Fibroblast of gingiva (primary cell): ENCODE measurements around the gene CD82.

Source experiments
- DNase-seq: peaks from one replicate; pipeline ENCODE4 v3.0.0-alpha.2; 2011; ENCODE audit warnings: low read depth

Gene CD82

GRCh38 chr11:44577231-44577830 is 11.9 kb downstream of the CD82 start:
- no peak for DNase-seq

- DNase-seq: no peak
Measured at GRCh38 chr11:44578279-44578678, 12.8 kb downstream of the CD82 start.

GRCh38 chr11:44579302-44579761 is 13.9 kb downstream of the CD82 start:
- no peak for DNase-seq

- DNase-seq: no peak
Measured at GRCh38 chr11:44580701-44581100, 15.2 kb downstream of the CD82 start.

GRCh38 chr11:44581246-44581645 is 15.8 kb downstream of the CD82 start:
- DNase-seq: no peak

- DNase-seq: no peak
Measured at GRCh38 chr11:44582641-44583352, 17.3 kb downstream of the CD82 start.

GRCh38 chr11:44583353-44583669 is 17.8 kb downstream of the CD82 start:
- DNase-seq: no peak

GRCh38 chr11:44585421-44585820 is 20.0 kb downstream of the CD82 start:
- no peak for DNase-seq

- peak; percentile 92 for DNase-seq
Measured at GRCh38 chr11:44589301-44589700, 23.8 kb downstream of the CD82 start.

- no peak for DNase-seq
Measured at GRCh38 chr11:44590769-44591168, 25.3 kb downstream of the CD82 start.

GRCh38 chr11:44591557-44591956 is 26.1 kb downstream of the CD82 start:
- DNase-seq: peak; percentile 39

GRCh38 chr11:44592125-44592940 is 26.9 kb downstream of the CD82 start:
- DNase-seq: peak; percentile 97

GRCh38 chr11:44593251-44593650 is 27.8 kb downstream of the CD82 start:
- no peak for DNase-seq

- no peak for DNase-seq
Measured at GRCh38 chr11:44595006-44595405, 29.5 kb downstream of the CD82 start.

- DNase-seq: peak; percentile 22
Measured at GRCh38 chr11:44595964-44596381, 30.5 kb downstream of the CD82 start.

GRCh38 chr11:44596525-44597276 is 31.2 kb downstream of the CD82 start:
- DNase-seq: no peak

GRCh38 chr11:44597358-44598012 is 32.0 kb downstream of the CD82 start:
- DNase-seq: no peak

- no peak for DNase-seq
Measured at GRCh38 chr11:44598831-44599230, 33.4 kb downstream of the CD82 start.

- DNase-seq: no peak
Measured at GRCh38 chr11:44600261-44600660, 34.8 kb downstream of the CD82 start.

- DNase-seq: peak; percentile 35
Measured at GRCh38 chr11:44600839-44601383, 35.4 kb downstream of the CD82 start.
